ENCODE results near the gene CX3CR1. TPM values are rescaled to one million over a fixed set of nuclear protein-coding genes. Genes with fewer than 3 reads are reported as not detected.
A peak's percentile ranks its signal among the peaks of the same experiment; 100 is the strongest.

CX3CR1 gene
- total RNA-seq, 6 experiments from 2014 or later, result not detected

DNA sequence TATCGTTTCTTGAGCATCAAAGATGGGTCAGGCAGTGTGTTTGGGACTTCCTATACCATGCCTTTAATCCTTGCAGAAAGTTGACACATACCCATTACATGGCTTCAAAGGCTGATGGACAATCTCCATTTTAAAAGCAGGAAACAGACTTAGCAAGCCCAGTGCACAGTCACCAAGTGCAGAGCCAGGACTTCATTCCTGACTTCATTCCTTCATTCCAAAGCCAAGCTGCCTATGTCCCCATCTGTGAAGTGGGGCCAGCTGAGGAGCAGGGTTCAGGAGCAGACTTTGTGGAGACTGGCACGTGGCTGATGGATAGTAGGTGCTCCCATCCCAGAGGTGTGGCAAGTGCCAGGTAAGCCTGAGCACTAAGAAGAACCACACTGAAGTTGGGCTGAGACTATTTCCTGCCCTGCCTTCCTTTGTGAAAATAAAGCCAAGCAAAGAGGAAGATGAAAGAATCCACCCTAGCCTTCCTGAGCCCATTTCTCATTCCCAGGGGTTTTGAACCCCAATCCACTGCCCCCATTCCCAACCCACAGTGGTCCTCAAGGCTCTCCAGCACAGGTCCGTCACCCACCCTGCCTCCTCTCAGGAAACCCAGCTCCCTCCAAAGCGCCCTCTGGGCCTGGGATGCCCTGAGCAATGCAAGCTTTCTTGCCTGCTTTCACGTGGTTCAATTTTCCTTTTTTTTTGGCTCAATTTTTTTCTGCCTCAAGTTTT lies 1.8 kb downstream of the CX3CR1 start:
- peaks cover 20% of the 10 kb centered on the region for H3K4me1 Mint-ChIP-seq (ENCODE audit: low read depth)
- no peak overlapping the region for H3K27ac Mint-ChIP-seq
- DNase-seq, result no peak
- H3K9me3 Mint-ChIP-seq, result no peaks in the 10 kb centered on the region
- H3K4me3 Mint-ChIP-seq, result no peak overlapping the region
- TF ChIP-seq, protein P1, sequence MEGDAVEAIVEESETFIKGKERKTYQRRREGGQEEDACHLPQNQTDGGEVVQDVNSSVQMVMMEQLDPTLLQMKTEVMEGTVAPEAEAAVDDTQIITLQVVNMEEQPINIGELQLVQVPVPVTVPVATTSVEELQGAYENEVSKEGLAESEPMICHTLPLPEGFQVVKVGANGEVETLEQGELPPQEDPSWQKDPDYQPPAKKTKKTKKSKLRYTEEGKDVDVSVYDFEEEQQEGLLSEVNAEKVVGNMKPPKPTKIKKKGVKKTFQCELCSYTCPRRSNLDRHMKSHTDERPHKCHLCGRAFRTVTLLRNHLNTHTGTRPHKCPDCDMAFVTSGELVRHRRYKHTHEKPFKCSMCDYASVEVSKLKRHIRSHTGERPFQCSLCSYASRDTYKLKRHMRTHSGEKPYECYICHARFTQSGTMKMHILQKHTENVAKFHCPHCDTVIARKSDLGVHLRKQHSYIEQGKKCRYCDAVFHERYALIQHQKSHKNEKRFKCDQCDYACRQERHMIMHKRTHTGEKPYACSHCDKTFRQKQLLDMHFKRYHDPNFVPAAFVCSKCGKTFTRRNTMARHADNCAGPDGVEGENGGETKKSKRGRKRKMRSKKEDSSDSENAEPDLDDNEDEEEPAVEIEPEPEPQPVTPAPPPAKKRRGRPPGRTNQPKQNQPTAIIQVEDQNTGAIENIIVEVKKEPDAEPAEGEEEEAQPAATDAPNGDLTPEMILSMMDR (IDR thresholded peaks at IDR 0.05), result no peak
- no peaks in the 10 kb centered on the region for H3K36me3 Mint-ChIP-seq (ENCODE audit: low read depth)
- H3K27me3 Mint-ChIP-seq (ENCODE audit: insufficient read depth), result peaks cover 8% of the 10 kb centered on the region

DNA sequence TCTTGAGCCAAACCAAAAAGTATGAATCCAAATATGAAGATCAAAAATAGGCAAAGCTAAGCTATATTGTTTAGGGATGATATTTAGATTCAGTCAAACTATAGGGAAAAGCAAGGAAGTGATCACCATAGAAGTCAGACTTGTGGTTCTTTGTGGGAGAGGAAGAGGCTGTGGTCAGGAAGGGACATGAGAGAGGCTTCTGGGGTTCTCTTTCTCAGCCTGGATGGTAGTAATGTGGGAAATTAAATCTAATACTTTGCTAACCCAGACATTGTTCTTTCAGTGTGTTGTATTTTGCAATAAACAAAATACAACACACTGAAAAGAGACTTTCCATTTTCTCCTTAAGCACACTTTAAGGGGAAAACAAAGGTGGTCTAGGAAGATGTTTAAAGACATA lies 3.1 kb downstream of the CX3CR1 start:
- Mint-ChIP-seq H3K27me3 (ENCODE audit: insufficient read depth) (peaks cover 13% of the 10 kb centered on the region), H3K27ac (no peak overlapping the region), H3K36me3 (ENCODE audit: low read depth) (no peaks in the 10 kb centered on the region)

DNA sequence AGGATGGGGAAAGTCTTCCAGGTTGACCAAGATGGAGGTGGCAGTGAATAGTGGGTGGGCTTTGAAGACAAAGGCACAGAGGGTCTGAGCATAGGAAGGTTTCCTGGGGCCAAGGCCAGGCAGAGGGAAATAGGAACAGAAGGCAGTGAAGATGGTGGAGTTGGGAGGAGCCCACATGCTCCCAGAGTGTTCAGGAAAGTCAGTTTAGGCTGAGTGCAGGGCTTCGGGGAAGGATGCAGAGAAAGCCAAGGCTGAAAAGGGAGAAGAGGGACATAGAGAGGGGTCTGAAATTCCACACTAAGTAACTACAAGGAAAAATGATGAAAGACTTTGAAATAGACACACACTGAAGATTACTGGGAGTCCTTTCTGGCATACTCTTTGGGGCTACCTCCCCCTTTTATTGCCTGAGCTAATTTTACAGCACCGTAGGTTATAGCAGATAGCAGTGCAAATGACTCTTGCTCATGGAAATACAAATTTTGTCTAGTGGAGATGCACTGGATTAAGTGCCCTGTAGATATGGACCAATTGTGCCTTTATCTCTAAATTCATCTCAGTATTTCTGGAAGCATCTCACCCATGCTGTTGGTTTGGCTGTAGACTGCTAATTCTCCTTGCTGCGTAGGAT lies 3.8 kb downstream of the CX3CR1 start:
- H3K27me3 Mint-ChIP-seq (ENCODE audit: insufficient read depth), result peaks cover 14% of the 10 kb centered on the region
- H3K36me3 Mint-ChIP-seq (ENCODE audit: low read depth), result no peaks in the 10 kb centered on the region
- H3K4me3 Mint-ChIP-seq, result no peak overlapping the region
- DNase-seq, result no peak
- TF ChIP-seq, protein P1 (IDR thresholded peaks at IDR 0.05), result no peak
- peaks cover 8% of the 10 kb centered on the region for H3K4me1 Mint-ChIP-seq (ENCODE audit: low read depth)
- no peaks in the 10 kb centered on the region for H3K9me3 Mint-ChIP-seq
- no peak overlapping the region for H3K27ac Mint-ChIP-seq

More for the DNA sequence above, 3.1 kb downstream of the CX3CR1 start:
- H3K4me3 Mint-ChIP-seq, result no peak overlapping the region
- no peaks in the 10 kb centered on the region for H3K9me3 Mint-ChIP-seq
- TF ChIP-seq, protein P1 (IDR thresholded peaks at IDR 0.05), result no peak
- H3K4me1 Mint-ChIP-seq (ENCODE audit: low read depth), result peaks cover 14% of the 10 kb centered on the region
- DNase-seq, result no peak

DNA sequence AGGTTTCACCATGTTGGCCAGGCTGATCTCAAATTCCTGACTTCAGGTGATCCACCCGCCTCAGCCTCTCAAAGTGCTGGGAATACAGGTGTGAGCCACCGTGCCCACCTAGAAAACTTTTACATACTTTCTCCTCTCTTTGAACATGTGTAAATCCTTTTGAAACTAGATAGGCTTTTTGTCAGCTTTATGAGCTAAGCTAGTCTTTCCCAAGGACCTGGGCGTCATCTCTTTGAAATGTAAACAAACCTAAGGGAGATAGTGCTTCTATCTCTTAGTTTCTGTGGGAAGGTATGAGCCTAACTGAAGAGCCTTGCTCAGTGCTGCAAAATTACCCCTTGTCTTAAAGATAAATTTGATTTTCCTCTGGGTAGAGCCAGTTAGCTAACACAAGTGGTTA lies 4.8 kb downstream of the CX3CR1 start:
- H3K36me3 Mint-ChIP-seq (ENCODE audit: low read depth), result no peaks in the 10 kb centered on the region
- peaks cover 14% of the 10 kb centered on the region for H3K27me3 Mint-ChIP-seq (ENCODE audit: insufficient read depth)
- no peak overlapping the region for H3K4me3 Mint-ChIP-seq
- peaks cover 8% of the 10 kb centered on the region for H3K4me1 Mint-ChIP-seq (ENCODE audit: low read depth)
- no peaks in the 10 kb centered on the region for H3K9me3 Mint-ChIP-seq
- TF ChIP-seq, protein P1 (IDR thresholded peaks at IDR 0.05), result no peak
- peak; percentile 45 for DNase-seq
- no peak overlapping the region for H3K27ac Mint-ChIP-seq

DNA sequence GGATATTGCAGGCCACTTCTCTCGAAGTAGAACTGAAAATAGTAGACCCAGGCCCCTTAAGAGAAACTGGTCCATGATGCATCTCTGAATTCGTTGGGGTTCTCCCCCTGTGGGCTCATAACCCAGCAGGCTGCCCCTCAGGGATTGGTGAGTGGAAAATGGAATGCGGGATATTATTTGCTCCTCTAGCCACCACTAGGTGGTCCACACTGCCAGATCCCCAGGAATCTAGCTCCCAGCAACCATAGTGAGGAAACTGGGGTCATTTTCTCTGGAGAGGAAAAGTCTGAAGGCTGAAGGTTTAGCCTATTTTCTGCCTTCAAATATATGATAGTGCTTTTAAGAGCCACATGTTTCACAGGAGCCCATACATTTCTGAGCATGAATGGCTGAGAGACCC lies 6.7 kb downstream of the CX3CR1 start:
- DNase-seq, result no peak
- Mint-ChIP-seq H3K27ac (no peak overlapping the region), H3K9me3 (no peaks in the 10 kb centered on the region), H3K36me3 (ENCODE audit: low read depth) (no peaks in the 10 kb centered on the region), H3K4me1 (ENCODE audit: low read depth) (peaks cover 8% of the 10 kb centered on the region), H3K27me3 (ENCODE audit: insufficient read depth) (peaks cover 18% of the 10 kb centered on the region), H3K4me3 (no peak overlapping the region)
- TF ChIP-seq, protein P1 (IDR thresholded peaks at IDR 0.05), result peak; percentile 40; the same call in 1 of the 2 replicates

Measured in HFFc6 (cell line).